Eye (tissue), 1 donor: ENCODE measurements around the gene COASY.

Experiments
- DNase-seq: peaks from one replicate; pipeline ENCODE4 v3.0.0-alpha.2; 2015

The COASY gene

DNA sequence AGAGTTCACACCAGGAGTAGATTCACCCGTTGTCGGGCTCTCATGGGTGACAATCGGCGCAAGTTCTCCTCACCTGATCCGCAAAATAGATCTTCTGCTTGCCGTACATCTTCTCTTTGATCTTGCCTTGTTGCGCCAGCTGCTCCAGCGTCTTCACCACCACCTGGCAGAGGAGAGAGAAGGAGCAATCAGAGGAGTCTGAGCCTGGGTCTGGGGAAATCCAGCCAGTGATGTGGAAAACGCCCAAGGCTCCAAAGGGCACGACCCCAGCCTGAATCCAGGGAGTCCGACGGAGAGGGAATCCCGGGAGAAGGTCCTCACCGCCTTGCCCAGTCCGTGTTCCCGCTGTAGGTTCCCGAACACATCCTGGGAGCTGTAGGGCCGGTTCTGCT lies 15.2 kb downstream of the COASY start:
- DNase-seq: no peak

DNA sequence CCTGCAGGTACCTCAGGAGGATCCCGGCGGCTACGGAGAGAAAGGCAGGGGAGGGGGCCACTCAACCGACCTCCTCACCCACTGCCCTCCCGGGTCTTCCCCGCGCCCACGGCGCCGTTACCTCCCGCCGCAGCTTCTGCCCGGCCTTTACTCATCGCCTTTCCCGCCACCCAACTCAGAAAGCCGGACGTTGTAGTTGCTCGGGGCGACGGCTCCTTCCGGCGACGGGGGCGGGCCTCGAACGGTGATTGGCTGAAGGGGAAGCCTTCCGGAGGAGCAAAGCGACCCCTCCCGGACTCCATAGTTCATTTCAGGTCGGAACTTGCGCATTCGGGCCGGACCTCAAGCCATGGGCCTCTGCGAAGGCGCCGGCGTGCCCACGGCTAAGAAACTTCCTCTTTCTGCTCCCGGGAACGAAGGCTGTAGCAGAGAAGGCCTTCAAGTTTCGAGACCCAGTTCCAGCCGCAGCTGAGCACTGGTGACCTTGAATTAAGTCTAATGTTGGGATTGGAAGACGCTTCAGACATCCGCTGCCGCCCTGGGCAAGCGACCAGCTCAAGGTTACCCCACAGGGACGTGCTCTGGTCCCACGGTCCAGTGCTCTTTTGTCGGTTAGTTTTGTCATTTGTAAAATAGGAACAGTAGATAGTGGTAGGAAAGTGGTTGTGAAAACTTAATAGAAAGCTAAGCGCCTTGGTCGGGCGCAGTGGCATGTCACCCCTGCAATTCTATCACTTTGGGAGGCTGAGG lies 15.8 kb downstream of the COASY start, which contains the start of gene PSMC3IP:
Gene PSMC3IP (minus strand): TSS at position 198 of the 750 bp plus-strand sequence. CDS start 43 bp downstream, at position 155.
- DNase-seq: peak; percentile 97

DNA sequence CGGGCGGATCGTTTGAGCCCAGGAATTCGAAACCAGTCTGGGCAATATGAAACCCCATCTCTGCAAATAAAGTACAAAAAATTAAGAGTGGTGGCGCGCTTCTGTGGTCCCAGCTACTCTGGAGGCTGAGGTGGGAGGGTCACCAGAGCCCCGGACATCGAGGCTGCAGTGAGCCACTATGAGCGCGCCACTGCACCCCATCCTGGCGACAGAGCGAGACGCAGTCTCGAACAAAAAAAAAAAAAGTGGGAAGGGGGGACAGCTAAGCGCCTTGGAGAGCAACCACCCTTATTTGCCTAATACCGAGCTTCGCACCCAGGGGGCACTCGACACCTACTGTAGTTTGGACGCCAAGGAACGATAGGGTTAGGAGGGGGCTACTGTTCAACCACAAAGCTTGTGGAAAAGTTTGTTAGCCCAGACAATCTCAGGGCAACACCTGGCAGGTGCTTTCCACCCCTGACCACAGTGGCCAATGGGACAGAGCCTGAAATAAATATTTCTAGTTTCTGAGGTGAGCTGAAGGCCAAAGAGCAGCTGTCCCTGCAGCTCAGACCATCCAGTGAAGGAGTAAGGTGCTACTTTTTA lies 16.4 kb downstream of the COASY start:
- peak; percentile 93 for DNase-seq

DNA sequence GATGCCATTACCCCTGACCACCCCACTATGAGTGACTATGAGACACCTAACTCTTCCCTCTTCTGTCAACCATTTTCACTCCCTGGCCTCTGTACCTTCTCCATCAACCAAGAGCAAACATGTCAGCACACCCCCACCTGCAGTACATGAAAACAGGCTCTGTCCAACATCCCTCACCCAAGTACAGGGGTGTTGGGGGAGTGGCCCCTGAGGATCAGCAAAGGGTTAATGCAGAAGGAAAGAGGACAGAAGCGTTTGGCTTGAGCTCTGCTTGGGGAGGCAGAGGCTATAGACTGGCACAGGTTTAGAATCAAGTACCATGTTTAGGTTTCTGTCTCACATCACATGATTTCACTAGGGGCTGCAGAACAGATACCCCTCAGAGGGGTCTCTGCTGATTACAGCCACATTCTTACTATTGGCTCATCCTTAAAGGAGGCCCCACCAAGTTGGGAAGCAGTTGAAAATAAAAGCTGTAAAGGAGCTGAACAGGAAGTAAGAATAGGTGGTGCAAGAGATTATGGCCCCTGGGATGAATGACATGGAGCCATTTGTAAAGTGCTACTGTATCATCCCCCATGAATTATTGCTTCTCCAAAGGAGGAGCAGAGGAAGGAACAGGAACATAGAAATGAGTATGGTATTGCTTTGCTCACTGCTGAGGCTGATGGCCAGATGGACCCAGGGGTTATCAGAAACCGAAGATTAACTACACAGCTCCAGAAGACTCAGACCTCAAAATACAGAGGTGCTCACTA lies 18.0 kb downstream of the COASY start:
- DNase-seq: no peak

DNA sequence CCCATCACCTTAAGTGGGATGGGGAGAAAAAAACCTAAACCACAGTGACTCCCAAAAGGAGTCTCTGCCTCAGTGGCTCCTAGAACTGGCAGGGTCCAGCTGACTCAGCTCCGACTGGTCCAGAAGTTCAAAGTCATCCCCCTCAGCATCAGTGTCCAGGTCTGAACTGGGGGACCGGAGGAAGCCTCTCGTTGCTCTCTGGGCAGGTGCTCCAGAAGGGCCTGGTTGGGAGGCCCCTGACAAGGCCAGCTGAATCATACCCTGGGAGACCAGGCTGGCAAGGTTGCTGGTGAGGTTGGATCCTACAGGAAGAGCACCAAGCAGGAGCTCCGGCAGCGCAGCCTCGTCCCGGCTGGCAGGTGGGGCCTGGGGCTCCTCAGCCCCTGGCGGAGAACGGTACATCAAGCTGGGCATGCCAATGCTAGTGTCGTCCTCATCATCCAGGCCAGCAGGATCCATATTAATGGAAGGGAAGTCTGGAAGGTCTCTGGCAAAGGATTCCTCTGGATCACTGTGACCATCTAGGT lies 19.9 kb downstream of the COASY start:
- no peak for DNase-seq

DNA sequence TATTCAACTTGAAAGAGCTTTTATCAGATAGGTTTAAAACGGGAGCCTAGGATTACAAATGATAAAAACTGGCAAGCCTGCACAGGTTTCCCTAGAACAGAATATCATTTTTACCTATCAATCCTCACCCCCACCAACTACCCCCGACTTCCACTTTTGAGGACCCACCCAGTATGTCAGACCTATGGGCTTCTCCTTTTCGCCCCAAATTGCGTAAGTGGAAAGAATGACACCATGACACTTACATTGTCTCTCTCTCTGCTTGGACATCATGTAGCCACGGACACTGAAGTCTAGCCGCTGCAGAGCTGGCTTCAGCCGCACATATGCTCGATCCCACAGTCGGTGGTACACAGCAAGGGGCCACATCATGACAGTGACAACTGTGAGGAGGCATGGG lies 22.9 kb downstream of the COASY start:
- DNase-seq: no peak

DNA sequence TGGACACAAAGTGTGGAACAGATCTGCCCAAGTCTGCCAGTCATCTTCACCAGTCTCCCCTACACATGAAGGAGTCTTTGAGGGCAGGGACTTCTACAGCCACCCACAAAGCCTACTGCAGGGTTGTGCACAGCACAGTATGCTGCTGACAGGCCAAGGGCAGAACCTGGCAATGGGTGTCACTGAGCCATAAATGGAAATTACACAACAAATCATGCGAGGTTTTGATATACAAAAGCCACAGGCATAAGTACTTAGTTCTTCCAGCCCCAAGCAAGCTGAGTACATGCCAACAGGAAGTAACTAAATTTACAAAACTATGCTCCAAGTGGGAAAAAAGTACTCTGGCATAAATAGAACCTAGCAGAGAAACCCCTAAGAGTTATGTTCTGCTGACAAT lies 23.4 kb downstream of the COASY start:
- no peak for DNase-seq

DNA sequence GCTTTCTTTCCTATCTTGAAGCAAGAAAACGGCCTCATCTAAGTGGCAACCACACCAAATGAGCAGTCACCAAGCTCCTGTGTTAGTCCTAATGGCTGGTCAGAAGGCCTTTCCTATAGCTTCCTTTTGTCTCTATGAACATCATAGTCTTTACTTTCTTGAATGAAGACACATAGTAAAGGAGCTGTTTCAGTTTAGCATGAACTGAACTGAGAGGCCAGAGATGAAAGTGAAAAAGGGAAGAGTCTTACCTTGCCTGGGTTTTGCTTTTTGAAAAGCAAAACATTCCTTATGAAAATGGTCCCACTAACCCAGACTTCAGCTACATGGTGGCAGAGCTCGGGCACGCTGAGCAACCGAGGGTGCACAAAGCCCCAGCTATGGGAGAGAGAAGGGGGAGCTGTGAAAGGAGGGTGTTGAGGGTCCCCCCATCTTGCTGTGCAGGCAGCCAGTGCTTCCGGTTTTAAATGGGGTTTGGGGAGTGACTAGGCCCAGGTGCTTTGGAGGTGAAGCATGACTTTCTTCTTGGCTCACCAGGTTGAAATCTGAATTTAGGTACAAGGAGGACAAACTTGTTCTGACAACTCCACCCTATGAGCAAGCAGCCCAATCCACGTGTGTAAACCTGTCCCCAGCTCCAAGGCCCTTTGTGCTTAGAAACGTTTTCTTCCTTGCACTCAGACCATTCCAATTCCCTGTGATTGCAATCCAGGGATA lies 24.7 kb downstream of the COASY start:
- DNase-seq: no peak

DNA sequence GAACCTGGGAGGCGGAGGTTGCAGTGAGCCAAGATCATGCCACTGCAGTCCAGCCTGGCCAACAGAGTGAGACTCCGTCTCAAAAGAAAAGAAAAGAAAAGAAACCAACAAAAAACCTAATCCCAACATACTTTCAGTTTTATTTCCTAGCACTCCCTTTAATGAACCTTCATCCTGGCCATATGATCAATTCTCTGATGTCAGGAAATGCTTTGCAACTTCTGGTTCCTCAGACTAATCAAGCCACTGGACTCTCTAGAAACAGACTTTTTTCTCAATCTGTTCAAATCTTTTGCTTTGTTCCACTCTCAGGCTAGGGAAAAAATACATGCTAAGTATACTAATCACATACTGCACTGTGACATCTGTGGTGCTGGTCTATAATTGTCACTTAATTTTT lies 28.9 kb downstream of the COASY start:
- DNase-seq: no peak

DNA sequence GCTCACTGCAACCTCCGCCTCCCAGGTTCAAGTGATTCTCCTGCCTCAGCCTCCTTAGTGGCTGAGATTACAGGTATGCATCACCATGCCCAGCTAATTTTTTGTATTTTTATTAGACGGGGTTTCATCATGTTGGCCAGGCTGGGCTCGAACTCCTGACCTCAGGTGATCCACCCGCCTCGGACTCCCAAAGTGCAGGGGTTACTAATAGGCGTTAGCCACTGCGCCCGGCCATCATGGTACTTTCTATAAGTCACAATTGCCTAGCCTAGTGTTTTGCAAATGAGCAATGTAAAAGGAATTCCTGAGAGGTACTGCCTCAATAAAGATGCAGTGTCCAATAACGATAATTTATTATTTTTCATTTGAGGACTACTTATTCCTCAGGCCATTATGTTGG lies 29.5 kb downstream of the COASY start:
- no peak for DNase-seq

DNA sequence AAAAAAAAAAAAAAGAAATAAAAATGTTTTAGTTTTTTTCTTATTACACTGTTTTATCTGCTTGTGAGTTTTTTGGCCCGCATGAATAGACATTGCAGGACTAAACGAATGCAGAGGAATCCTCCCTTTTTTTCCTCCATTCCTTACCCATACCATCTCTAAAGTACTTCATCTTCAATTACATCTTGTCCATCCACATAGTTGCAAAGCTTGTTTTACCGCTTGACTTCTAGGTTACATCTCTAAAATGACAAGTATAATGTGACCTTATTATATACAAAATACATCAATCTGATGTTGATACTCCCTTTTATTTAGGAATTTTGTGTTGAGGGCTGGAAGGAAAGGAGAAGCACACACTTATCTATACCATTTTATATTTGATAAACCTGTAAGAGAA lies 34.4 kb downstream of the COASY start:
- no peak for DNase-seq

DNA sequence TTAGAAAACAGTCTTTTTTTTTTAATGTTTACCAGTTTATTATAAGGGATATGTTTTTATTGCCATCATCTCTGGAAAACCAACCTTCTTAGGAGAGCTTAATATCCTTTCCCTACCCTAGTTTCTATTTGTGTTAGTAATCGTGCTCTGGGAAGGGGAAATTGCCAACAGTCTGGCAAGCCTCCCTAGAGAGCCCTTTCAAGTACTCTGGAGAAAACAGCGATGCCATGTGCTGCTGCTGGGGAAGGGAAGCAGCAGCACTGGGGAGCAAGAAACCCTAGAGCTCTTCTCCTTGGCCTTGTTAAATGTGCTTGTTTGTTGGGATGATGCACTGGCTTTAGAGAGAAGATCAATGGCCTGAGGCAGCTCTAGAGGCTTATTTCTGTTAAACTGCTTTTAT lies 37.0 kb downstream of the COASY start:
- DNase-seq: no peak

DNA sequence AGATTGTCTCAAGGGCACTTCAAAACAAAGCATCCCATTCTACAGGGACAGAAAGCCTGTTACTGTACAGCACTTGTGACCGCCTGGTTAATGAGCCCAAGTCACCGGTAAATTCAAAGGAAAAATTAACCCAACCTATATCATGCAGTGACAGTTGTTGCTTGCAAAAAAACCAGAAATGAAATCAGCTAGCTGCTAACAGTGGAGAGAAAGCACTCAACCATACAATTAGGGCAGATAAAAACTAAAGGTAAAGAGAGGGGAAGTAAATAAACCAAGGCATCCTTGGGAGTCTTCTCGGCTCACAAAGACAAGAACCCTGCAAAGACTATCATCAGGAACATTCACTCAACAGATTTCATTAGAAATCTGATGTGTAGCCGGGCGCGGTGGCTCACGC lies 41.4 kb downstream of the COASY start:
- DNase-seq: no peak

DNA sequence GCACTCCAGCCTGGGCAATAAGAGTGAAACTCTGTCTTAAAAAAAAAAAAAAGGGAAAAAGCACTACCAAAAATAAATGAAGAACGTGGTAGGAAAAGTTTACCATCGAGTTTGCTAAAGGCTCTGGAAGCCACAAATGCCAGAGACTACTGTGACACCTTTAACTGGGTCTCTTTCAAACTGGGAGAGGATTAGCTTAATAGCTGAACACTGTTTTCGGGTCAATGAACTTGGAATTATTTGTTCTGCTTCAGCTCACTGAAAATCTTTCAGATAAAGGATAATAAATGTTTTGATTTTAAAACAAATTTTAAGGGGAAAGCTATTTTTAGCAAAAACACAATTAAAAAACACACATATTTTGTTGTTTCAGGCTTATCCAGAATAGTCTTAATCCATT lies 45.8 kb downstream of the COASY start:
- peak; percentile 59 for DNase-seq

DNA sequence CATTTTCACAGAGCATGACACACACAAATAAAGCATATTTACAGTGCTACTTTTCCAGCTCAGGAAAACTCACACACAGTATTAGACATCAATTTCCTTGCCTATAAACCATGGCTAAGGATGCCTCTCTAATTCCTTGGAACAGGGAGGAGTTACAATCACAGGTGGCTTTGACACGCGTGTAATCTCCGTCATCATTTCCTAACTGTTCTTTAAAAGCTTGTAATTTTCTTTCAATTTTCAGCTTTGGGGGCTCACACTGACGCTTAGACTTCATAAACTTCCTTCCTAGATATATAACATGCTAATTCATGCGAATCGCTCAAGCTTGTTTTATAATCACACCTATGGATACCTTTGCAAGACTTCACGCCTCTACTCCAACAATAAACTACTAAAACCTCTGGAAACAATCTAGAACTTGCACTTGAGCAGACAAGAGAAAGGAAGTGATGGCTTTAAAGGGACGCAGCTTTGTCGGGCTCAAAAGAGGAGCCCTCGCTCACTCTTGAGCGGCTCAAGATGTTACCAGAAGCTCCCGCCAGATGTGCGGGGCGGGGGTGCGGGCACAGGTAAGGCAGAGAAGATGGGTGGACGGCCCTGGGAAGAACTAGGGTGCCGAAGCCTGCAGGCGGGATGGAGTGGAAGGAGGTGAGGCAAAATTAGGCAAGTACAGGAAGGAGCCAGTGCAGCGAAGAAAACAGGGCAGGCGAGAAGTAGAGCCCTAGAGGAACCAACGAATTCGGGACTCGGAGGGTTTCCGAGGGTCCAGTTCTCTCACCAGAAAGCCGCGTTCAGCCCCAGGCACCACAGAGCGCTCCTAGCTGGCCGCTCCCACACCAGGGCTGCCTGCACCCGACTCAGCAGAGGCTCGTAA lies 46.6 kb downstream of the COASY start:
- peak; percentile 8 for DNase-seq

DNA sequence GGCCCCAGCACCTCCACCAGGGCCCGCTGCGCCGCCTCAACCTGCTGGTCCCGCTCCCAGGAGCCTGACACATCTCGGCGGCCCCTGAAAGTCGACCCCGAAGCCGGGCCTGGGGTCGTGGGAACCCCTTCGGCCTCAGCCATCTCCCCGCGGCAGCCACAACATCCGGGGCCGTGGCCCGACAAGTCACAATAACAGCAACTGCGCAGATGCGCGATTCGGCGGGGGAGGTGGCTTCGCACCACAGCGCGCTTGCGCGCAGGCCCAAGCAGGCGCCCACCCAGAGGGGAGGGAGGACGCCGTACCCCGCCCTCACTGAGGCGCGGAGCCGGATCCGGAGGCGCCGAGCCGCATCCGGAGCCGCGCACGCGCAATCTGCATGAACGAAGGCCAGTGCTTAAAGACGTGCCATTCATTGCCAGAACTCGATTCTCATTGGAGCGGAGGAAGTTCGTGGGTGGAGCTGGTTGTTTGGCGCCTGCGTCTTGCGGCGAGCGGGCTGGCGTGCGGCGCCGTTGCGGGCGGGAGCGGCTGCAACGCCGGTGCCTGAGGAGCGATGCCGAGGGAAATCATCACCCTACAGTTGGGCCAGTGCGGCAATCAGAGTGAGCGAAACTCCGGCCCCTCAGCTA lies 47.4 kb downstream of the COASY start, which contains the start of the genes RETREG3 and TUBG1:
Gene RETREG3 (minus strand): TSS at position 193 of the 632 bp plus-strand sequence. CDS start 50 bp downstream, at position 143.
Gene TUBG1 (plus strand): TSS at position 502 of the 632 bp plus-strand sequence. CDS start 55 bp downstream, at position 557.
- DNase-seq: peak; percentile 99

DNA sequence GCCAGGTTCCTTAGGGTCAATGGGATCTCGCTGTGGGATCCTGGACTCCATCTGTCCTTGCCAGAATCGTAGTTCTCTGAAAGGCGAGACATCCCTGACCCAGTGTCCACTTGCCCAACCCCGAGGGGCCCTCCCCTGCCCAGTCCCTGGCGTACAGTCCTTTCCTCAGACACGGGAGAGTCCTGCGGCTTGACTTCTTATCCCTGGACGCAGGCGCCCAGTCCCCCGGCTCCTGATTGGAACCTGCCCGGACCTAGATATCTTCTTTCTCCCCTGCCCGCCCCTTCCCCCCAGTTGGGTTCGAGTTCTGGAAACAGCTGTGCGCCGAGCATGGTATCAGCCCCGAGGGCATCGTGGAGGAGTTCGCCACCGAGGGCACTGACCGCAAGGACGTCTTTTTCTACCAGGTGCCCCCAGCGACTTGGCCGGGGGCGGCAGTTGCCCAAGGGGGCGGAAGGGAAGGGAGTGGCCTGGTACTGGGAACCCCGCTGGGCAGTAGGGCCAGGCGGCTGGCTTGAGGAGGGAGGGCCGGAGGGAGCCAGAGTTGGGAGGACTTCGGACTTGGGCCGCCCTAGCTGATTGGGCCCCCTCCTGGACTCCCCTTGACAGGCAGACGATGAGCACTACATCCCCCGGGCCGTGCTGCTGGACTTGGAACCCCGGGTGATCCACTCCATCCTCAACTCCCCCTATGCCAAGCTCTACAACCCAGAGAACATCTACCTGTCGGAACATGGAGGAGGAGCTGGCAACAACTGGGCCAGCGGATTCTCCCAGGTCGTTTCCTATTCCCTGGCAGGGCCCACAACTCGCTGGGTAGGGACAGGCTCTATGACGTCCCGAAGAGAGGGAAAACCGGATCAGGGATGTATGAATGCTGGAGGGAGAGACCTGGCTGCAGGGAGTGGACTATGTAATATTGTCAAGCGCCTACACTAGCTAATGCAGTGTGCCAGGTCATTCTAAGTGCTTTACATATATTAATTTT lies 48.2 kb downstream of the COASY start:
- DNase-seq: peak; percentile 5

DNA sequence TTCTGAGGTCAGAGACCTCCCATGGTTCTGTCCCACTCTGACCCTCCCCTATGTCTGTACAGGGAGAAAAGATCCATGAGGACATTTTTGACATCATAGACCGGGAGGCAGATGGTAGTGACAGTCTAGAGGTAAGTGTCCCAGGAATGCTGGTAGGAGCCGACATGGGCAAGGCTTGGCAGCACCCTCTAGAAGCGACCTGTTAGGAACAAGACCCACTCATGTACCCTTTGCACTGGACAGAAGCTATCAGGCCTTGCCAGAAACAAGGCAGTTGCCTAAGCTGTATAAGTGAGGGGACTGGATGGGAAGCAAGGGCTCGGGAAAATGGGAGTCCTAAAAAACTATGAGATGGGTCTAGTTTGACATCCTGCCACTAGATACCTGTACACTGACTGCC lies 50.1 kb downstream of the COASY start:
- DNase-seq: no peak

DNA sequence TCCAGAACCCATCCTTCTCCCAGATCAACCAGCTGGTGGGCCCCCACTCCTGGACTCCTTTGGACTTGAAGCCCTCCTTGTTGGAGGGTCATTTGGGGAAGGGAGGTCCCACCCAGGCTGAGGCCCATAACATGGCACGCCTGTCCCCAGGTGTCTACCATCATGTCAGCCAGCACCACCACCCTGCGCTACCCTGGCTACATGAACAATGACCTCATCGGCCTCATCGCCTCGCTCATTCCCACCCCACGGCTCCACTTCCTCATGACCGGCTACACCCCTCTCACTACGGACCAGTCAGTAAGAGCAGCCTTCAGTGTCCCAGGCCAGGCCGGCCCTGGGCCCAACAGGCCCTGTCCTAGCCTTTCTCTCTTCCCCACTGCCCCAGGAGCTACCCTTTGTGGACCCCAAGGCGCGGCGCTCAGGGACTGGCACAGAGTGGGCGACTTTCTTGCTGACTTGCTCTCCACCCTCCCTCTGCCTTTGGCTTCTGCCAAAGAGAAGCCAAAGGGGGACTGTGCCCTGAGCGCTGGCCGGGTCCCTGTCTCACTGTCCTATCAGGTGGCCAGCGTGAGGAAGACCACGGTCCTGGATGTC lies 51.8 kb downstream of the COASY start:
- no peak for DNase-seq
